ENCODE measurements around the gene SIVA1.

GRCh38 chr14:104746934-104747481, 5.9 kb upstream of the SIVA1 start:
- TF ChIP-seq EZH2 (IDR thresholded peaks at IDR 0.05; ENCODE audit: low read depth) (no peak), CTCF (conservative IDR thresholded peaks at IDR 0.05) (no peak)
